NCI-H2171 (cell line): ENCODE data around the gene IQSEC3.
A peak's percentile ranks its signal among the peaks of the same experiment; 100 is the strongest.

Experiments used
- DNase-seq: peaks from one replicate; lab custom pipeline; 2025; lab: John Stamatoyannopoulos, UW

IQSEC3 gene

DNA sequence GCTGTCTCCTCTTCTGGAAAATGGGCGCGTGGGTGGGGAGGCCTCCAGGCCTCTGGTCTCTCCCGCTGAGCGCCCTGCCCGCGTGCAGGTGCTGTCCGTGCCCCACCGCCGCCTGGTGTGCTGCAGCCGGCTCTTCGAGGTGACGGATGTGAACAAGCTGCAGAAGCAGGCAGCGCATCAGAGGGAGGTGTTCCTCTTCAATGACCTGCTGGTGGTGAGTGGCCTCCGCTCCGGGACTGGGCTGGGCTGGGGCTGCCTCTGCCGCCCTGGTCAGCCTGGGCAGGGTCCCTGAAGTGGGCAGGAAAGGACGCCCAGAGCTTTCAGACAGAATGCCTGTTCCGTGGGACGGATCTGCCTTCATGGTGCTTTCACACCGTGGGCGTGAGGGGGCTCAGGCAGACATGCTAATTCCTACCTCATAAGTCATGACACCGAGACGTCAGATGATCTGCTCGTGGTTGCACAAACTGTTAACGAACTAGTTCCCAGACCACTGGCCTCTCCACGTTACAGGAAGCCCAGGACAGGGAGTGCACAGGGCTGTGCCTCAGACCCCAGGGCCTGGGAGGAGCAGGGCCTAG lies 96.9 kb downstream of the IQSEC3 start:
- no peak for DNase-seq

GRCh38 chr12:164207-164606 lies 97.6 kb downstream of the IQSEC3 start:
- peak; percentile 71 for DNase-seq

DNA sequence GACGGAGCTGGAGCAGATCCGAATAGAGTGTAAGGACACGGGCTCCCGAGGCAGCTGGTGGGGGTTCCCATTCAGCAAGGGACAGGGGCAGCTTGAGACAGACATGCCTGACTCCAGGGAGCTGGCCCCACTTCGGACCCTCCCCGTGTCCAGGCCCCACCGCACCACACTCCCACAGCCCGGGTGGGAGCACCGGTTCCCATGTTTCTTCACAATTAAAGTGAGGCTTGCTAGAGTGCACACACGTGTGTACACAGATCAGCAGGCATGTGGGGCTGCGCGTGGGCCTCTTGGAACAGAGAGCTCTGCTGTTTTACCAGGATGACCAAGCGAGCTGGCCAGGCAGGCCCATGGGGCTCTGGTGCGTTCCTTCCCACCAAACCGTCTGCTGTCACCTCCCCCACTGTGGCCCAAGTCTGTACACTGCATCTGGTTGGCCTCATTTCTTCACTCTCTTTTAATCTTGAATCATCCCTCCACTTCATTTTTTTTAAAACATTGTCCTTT lies 99.3 kb downstream of the IQSEC3 start:
- no peak for DNase-seq

- no peak for DNase-seq
Observed at GRCh38 chr12:166425-167075, 100.0 kb downstream of the IQSEC3 start.

DNA sequence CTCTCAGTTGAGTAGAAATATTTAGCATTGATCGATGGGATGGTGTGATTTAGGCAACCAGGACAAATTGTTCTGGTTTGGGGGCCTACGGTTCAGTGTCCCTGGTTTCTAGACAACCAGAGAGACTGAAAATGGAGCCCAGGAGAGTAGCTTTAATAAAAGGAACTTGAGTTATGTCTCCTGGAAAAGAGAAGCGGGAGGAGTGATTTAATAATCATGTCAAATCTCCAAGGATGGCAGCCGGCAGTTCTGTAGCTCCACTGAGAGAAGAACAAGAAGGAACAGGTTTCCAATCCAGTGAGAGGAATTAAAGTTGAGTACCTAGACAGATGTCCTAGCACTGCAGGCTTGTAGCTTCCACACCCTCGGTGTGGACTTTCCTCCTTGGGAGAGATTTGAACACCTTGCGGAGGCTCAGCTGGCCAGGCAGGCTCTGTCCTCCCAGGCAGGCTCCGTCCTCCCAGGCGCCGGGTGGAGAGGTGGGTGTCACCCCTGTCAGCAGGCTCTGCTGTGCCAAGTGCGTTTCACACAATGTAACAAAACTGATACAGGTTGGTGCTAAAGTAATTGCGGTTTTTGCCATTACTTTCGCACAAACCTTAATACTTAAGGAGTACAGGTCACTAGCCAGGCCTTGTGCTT lies 101.5 kb downstream of the IQSEC3 start:
- DNase-seq: no peak

GRCh38 chr12:168763-169525 lies 102.4 kb downstream of the IQSEC3 start:
- DNase-seq: no peak

GRCh38 chr12:169528-170370 lies 103.2 kb downstream of the IQSEC3 start:
- no peak for DNase-seq

DNA sequence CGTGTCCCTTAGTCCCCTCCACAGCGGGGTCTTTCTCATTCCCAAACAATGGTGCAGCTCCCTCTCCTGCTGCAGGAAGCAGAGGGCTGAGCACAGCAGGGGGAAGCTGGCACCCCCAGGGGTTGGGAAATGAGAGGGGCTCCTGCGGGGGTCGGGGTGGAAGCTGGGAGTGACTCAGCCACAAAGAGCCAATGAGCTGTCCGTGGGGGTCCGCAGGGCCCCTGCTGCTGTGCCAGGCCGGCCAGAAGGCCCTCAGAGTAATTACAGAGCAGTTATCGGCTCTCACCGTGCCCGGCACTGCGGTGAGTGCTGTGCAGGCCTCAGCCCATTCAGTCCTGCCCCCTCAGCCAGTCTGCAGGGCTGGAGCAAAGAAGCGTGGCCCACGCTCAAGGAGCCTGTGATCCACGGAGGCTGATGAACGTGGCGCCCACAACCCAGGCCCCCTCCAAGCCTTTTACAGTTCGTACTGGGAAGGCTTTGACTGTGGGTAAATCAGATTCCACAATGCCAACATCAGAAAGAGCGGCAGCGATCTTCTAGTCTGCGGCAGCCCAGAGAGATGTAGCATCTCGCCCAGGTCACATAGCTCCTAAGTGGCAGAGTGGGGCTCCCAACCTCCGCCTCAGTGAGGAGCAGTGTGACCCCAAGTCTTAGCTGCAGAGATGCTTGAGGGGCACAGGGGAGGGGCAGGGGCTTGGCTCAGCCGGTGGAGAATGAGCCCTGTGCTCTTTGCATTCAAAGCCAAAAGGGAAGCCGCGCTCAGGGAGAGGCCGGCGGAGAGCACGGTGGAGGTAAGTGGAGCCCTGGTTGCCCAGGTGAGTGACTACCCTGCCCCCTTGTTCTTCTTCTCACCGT lies 104.0 kb downstream of the IQSEC3 start:
- no peak for DNase-seq

GRCh38 chr12:171276-171675 lies 104.7 kb downstream of the IQSEC3 start:
- DNase-seq: no peak

- no peak for DNase-seq
Observed at GRCh38 chr12:171743-172676, 105.4 kb downstream of the IQSEC3 start.

- DNase-seq: no peak
Observed at GRCh38 chr12:172732-173161, 106.2 kb downstream of the IQSEC3 start.

GRCh38 chr12:174124-174523 lies 107.6 kb downstream of the IQSEC3 start:
- DNase-seq: no peak

DNA sequence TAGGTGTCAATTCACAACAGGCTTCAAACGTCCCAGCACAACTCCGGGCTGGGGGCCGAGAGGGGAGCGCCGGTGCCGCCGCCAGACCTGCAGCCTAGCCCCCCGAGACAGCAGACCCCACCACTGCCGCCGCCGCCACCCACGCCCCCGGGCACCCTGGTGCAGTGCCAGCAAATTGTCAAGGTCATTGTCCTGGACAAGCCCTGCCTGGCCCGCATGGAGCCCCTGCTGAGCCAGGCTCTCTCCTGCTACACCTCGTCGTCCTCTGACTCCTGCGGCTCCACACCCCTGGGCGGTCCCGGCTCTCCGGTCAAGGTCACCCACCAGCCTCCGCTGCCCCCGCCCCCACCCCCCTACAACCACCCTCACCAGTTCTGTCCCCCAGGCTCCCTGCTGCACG lies 108.0 kb downstream of the IQSEC3 start:
- DNase-seq: no peak

DNA sequence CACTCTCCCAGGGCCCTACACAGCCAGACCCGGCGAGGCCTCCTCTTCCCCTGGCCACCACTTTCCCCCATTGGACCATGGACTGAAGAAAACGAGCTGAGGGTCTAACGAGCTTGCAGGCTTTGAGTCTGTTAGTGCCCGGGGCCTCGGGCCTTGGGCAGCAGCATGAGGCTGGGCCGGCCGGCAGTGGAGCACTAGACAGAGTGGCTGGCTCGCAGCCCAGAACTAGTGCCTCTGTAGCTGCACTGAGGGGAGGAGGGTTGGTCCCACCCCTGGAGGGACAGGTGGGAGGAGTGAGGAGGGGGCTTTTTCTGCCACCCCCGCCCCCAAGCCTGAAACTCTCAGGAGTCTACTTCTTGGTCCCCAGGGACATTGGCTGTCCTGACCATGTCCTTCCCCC lies 108.7 kb downstream of the IQSEC3 start:
- peak; percentile 61 for DNase-seq

- DNase-seq: no peak
Observed at GRCh38 chr12:175759-176158, 109.2 kb downstream of the IQSEC3 start.

DNA sequence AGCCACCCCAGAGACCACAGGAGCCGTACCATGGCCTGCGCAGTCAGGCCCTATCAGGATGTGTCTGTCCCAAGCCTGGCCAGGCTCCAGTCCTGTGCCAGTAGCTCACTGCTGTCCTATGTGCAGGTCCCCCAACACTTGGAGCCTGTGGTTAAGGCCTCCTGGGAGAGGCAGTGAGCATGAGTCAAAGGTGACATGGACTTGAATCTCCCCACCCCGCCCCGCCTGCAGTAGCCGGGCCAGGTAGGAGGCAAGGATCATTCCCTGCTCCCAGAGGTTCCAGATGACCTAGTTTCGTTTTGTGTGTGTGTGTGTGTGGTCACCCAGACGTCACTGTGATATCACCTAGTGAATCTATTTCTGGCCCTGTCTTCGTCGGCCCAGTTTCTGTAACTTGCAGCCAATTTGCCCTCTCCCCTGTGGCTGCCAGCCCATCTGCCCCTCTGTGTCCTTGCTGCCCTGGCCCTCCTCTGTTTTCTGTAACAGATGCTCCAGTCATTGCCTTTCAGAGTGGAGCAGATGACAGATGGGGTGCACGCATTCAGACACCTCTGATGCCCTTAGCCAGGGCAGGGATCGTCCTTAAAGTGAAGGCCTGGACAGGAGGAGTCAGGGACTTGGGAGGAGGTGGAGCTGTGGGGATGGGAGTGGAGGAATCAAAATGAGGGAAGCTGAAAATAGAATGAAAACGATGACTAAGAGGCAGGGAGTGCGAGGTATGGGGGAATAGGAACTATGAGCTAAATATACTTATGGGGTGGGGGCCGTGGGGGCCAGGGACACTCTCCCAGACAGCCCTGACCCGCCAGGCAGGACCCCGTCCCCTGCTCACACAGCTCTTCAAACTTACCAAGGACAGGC lies 110.0 kb downstream of the IQSEC3 start:
- DNase-seq: peak; percentile 97

DNA sequence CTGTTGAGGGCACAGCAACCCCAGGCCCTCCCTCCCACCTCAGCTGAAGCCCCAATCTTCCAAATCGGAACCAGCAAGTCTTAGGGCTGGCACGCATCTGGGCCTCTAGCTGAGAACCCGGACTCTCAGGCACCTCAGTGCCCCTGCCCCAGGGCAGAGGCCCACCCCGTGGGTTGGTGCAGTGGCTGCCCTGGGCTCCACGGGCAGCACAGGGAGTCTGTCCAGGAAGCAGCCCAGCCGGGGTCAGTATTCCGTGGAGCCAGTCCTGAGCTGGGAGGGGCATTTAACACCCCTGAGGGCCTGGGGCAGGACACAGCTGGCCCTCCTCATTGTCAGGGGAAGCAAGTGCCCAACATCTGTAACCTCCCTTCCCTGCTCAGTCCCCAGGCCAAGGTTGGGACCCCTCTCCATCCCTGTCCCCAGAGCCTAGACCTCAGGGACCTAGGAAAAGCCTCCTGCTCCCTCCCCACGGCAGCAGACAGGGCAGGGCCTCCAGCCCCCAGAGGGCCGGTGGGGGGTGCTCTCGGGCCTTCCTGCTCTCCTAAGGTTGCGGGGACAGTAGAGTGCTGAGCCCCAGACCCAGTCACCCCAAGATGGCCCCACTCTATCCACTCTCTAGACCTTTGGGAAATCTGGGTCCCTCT lies 110.9 kb downstream of the IQSEC3 start:
- DNase-seq: no peak
